Astrocyte (in vitro differentiated cells and primary cell): ENCODE data around the gene EVC2. TPM values are rescaled to one million over a fixed set of nuclear protein-coding genes. Genes with fewer than 3 reads are reported as not detected.
A peak's percentile ranks its signal among the peaks of the same experiment; 100 is the strongest.

Experiments
- DNase-seq: peaks from one replicate; pipeline ENCODE4 v3.0.0-alpha.2; 2010; ENCODE audit warnings: low read depth
- FAIRE-seq: peaks from 2 replicates; lab custom pipeline; 2011; peaks lifted over from hg19 to GRCh38; lab: Jason Lieb, UNC
- H2AFZ ChIP-seq: 2 replicates; pipeline ENCODE4 v1.6.0; 2012; ENCODE audit warnings: low read depth, low read length, inconsistent platforms
- H3K27ac ChIP-seq: 2 replicates; pipeline ENCODE4 v1.5.1; 2011; ENCODE audit warnings: low read depth, low read length, inconsistent platforms
- H3K27me3 ChIP-seq: 2 replicates; pipeline ENCODE4 v1.6.0; 2011; ENCODE audit warnings: low read length, inconsistent platforms; ENCODE audit not compliant: insufficient read depth
- H3K36me3 ChIP-seq: 2 replicates; pipeline ENCODE4 v1.5.1; 2011; ENCODE audit warnings: low read length, inconsistent platforms; ENCODE audit not compliant: insufficient read depth
- H3K4me1 ChIP-seq: 2 replicates; pipeline ENCODE4 v1.5.1; 2011; ENCODE audit warnings: low read length, inconsistent platforms; ENCODE audit not compliant: insufficient read depth
- H3K4me2 ChIP-seq: 2 replicates; pipeline ENCODE4 v1.6.0; 2012; ENCODE audit warnings: low read length, inconsistent platforms
- H3K4me3 ChIP-seq: 2 replicates; pipeline ENCODE4 v1.5.1; 2011; ENCODE audit warnings: low read depth, mild to moderate bottlenecking, low read length, inconsistent platforms; ENCODE audit not compliant: insufficient read depth
- H3K79me2 ChIP-seq: 2 replicates; pipeline ENCODE4 v1.6.0; 2012; ENCODE audit warnings: mild to moderate bottlenecking, low read length, inconsistent platforms; ENCODE audit not compliant: insufficient read depth
- H3K9ac ChIP-seq: 2 replicates; pipeline ENCODE4 v1.6.0; 2012; ENCODE audit warnings: mild to moderate bottlenecking, low read length, inconsistent platforms
- H3K9me3 ChIP-seq: 2 replicates; pipeline ENCODE4 v1.5.1; 2012; ENCODE audit warnings: low read depth, mild to moderate bottlenecking, low read length, inconsistent platforms; ENCODE audit not compliant: insufficient read depth
- H4K20me1 ChIP-seq: 2 replicates; pipeline ENCODE4 v1.6.0; 2012; ENCODE audit warnings: low read length, inconsistent platforms; ENCODE audit not compliant: insufficient read depth
- H3K27ac Mint-ChIP-seq: one replicate; pipeline ENCODE4 v1.8.0; 2021; ENCODE audit warnings: mild to moderate bottlenecking, mixed read lengths; ENCODE audit not compliant: unreplicated experiment
- H3K27me3 Mint-ChIP-seq: one replicate; pipeline ENCODE4 v1.8.0; 2021; ENCODE audit warnings: low read depth, mixed read lengths; ENCODE audit not compliant: unreplicated experiment
- H3K36me3 Mint-ChIP-seq: one replicate; pipeline ENCODE4 v1.8.0; 2021; ENCODE audit warnings: low read depth, mixed read lengths; ENCODE audit not compliant: unreplicated experiment
- H3K4me1 Mint-ChIP-seq: one replicate; pipeline ENCODE4 v1.8.0; 2021; ENCODE audit warnings: low read depth, mixed read lengths; ENCODE audit not compliant: unreplicated experiment
- H3K4me3 Mint-ChIP-seq: one replicate; pipeline ENCODE4 v1.8.0; 2021; ENCODE audit warnings: mild to moderate bottlenecking, moderate library complexity, mixed read lengths; ENCODE audit not compliant: unreplicated experiment
- H3K9me3 Mint-ChIP-seq: one replicate; pipeline ENCODE4 v1.8.0; 2021; ENCODE audit warnings: mild to moderate bottlenecking, mixed read lengths; ENCODE audit not compliant: unreplicated experiment
- EZH2 ChIP-seq: IDR thresholded peaks from 2 replicates; pipeline ENCODE4 v1.6.1; 2012; ENCODE audit warnings: mild to moderate bottlenecking, low read length, inconsistent platforms; ENCODE audit not compliant: insufficient read depth
- total RNA-seq: library from RNA; stranded (reverse); gene quantifications from 2 replicates; pipeline ENCODE4 v1.2.1, GENCODE V29; 2021
- TF ChIP-seq, protein P1 (sequence below): IDR thresholded peaks from 2 replicates; pipeline ENCODE4 v1.5.1; 2011; ENCODE audit warnings: low read depth, mild to moderate bottlenecking, inconsistent platforms, low read length, moderate library complexity; ENCODE audit not compliant: insufficient read depth

Gene EVC2
- total RNA-seq, 1 donor from 2014 or later: 3.3 TPM

- Mint-ChIP-seq H3K4me3 (no peak overlapping the region), H3K4me1 (peaks cover 8% of the 10 kb centered on the region), H3K27me3 (no peaks in the 10 kb centered on the region), H3K9me3 (peaks cover 6% of the 10 kb centered on the region), H3K27ac (no peak overlapping the region), H3K36me3 (peaks cover 20% of the 10 kb centered on the region)
- peaks cover 85% of the 10 kb centered on the region for H3K79me2 ChIP-seq
- no peak for TF ChIP-seq EZH2
- TF ChIP-seq, protein P1, sequence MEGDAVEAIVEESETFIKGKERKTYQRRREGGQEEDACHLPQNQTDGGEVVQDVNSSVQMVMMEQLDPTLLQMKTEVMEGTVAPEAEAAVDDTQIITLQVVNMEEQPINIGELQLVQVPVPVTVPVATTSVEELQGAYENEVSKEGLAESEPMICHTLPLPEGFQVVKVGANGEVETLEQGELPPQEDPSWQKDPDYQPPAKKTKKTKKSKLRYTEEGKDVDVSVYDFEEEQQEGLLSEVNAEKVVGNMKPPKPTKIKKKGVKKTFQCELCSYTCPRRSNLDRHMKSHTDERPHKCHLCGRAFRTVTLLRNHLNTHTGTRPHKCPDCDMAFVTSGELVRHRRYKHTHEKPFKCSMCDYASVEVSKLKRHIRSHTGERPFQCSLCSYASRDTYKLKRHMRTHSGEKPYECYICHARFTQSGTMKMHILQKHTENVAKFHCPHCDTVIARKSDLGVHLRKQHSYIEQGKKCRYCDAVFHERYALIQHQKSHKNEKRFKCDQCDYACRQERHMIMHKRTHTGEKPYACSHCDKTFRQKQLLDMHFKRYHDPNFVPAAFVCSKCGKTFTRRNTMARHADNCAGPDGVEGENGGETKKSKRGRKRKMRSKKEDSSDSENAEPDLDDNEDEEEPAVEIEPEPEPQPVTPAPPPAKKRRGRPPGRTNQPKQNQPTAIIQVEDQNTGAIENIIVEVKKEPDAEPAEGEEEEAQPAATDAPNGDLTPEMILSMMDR: no peak
- DNase-seq (no peak), FAIRE-seq (no peak)
- peaks cover 77% of the 10 kb centered on the region for H4K20me1 ChIP-seq
- H3K4me3 ChIP-seq: no peak overlapping the region
- H3K27me3 ChIP-seq: no peaks in the 10 kb centered on the region
- H3K27ac ChIP-seq: no peak overlapping the region
- no peak overlapping the region for H2AFZ ChIP-seq
- no peak overlapping the region for H3K9ac ChIP-seq
- H3K4me2 ChIP-seq: no peak overlapping the region
- peaks cover 5% of the 10 kb centered on the region for H3K9me3 ChIP-seq
- H3K36me3 ChIP-seq: peaks cover 5% of the 10 kb centered on the region
- peaks cover 26% of the 10 kb centered on the region for H3K4me1 ChIP-seq
Observed at GRCh38 chr4:5715357-5715756, 7.0 kb upstream of the EVC2 start.

GRCh38 chr4:5713861-5714260, 5.5 kb upstream of the EVC2 start:
- H3K9ac ChIP-seq: no peak overlapping the region
- H3K27ac Mint-ChIP-seq: no peak overlapping the region
- H3K36me3 ChIP-seq: peaks cover 5% of the 10 kb centered on the region
- peaks cover 18% of the 10 kb centered on the region for H3K36me3 Mint-ChIP-seq
- peaks cover 70% of the 10 kb centered on the region for H3K79me2 ChIP-seq
- H3K4me2 ChIP-seq: no peak overlapping the region
- FAIRE-seq: no peak
- peaks cover 25% of the 10 kb centered on the region for H3K4me1 ChIP-seq
- H3K9me3 Mint-ChIP-seq: peaks cover 6% of the 10 kb centered on the region
- no peak overlapping the region for H2AFZ ChIP-seq
- H3K27me3 Mint-ChIP-seq: no peaks in the 10 kb centered on the region
- no peak overlapping the region for H3K4me3 Mint-ChIP-seq
- peaks cover 62% of the 10 kb centered on the region for H4K20me1 ChIP-seq
- H3K27ac ChIP-seq: no peak overlapping the region
- peaks cover 17% of the 10 kb centered on the region for H3K4me1 Mint-ChIP-seq
- peaks cover 5% of the 10 kb centered on the region for H3K9me3 ChIP-seq
- no peaks in the 10 kb centered on the region for H3K27me3 ChIP-seq
- H3K4me3 ChIP-seq: no peak overlapping the region
- TF ChIP-seq, protein P1: no peak
- TF ChIP-seq EZH2: no peak
- no peak for DNase-seq

DNA sequence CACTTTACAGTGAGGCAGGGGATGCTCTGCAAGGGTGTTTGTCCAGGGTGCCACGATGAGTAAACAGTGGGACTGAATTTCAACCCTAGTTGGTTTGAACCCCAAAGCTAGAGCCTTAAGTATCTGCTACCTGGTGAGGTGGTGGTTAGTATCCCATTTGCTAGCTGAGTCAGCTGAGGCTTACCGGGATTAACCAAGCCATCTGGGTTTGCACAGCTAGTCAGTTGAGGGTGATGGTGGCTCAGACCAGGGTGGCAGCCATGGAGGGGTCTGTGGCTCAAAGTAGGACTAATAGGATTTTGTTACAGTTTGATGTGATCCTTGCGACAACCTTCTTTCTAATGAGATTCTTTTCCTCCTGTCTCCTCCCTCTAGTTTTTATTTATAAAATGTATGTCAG, 4.6 kb upstream of the EVC2 start:
- Mint-ChIP-seq H3K4me1 (peaks cover 17% of the 10 kb centered on the region), H3K4me3 (peak overlapping the region; percentile 89), H3K27me3 (no peaks in the 10 kb centered on the region), H3K27ac (no peak overlapping the region), H3K9me3 (peaks cover 6% of the 10 kb centered on the region), H3K36me3 (peaks cover 18% of the 10 kb centered on the region)
- Histone ChIP-seq H4K20me1 (peaks cover 54% of the 10 kb centered on the region), H3K9me3 (peaks cover 5% of the 10 kb centered on the region), H3K36me3 (peaks cover 5% of the 10 kb centered on the region), H3K9ac (peak overlapping the region; percentile 86), H3K79me2 (peaks cover 61% of the 10 kb centered on the region), H2AFZ (no peak overlapping the region), H3K27ac (peak overlapping the region; percentile 96), H3K4me2 (peak overlapping the region; percentile 93), H3K4me3 (peak overlapping the region; percentile 74), H3K27me3 (no peaks in the 10 kb centered on the region), H3K4me1 (peaks cover 30% of the 10 kb centered on the region)
- FAIRE-seq (no peak), DNase-seq (no peak)
- TF ChIP-seq, protein P1: no peak
- no peak for TF ChIP-seq EZH2
